ENCODE data around the gene PLD2.
"Not testable (repeated sequence)": the region's sequence is repeated elsewhere in the genome, so short reads cannot be mapped to it uniquely, and the experiment has no call there.

- not testable (repeated sequence) for TF ChIP-seq CTCF (IDR thresholded peaks at IDR 0.05); EZH2 (IDR thresholded peaks at IDR 0.05; ENCODE audit: borderline replicate concordance, insufficient read depth, low read depth, low read length, poor library complexity, severe bottlenecking)
Observed at GRCh38 chr17:4869058-4869998, 62.4 kb downstream of the PLD2 start.

All from B cell (primary cell).